Measurements from ENCODE around the gene BCL7C.

BCL7C gene

GRCh38 chr16:30902029-30902972 is 8.4 kb upstream of the BCL7C start:
- DNase-seq (ENCODE audit: low read depth): no peak
- TF ChIP-seq CTCF (IDR thresholded peaks at IDR 0.05; ENCODE audit: control insufficient read depth, insufficient read depth, low read depth, low read length, missing control alignments): peak; percentile 28
- H3K4me3 ChIP-seq (ENCODE audit: control insufficient read depth, low read depth, low read length): peak overlapping the region; percentile 37

- TF ChIP-seq CTCF (IDR thresholded peaks at IDR 0.05; ENCODE audit: control insufficient read depth, insufficient read depth, low read depth, low read length, missing control alignments): no peak
Observed at GRCh38 chr16:30901201-30902028, 7.5 kb upstream of the BCL7C start.

GRCh38 chr16:30900588-30900987 is 6.7 kb upstream of the BCL7C start:
- no peak for TF ChIP-seq CTCF (IDR thresholded peaks at IDR 0.05; ENCODE audit: control insufficient read depth, insufficient read depth, low read depth, low read length, missing control alignments)
- DNase-seq (ENCODE audit: low read depth): no peak
- no peak overlapping the region for H3K4me3 ChIP-seq (ENCODE audit: control insufficient read depth, low read depth, low read length)

More at GRCh38 chr16:30901201-30902028, 7.5 kb upstream of the BCL7C start:
- DNase-seq (ENCODE audit: low read depth): no peak
- H3K4me3 ChIP-seq (ENCODE audit: control insufficient read depth, low read depth, low read length): peak overlapping the region; percentile 31

- no peak for DNase-seq (ENCODE audit: low read depth)
- no peak overlapping the region for H3K4me3 ChIP-seq (ENCODE audit: control insufficient read depth, low read depth, low read length)
- TF ChIP-seq CTCF (IDR thresholded peaks at IDR 0.05; ENCODE audit: control insufficient read depth, insufficient read depth, low read depth, low read length, missing control alignments): no peak
Observed at GRCh38 chr16:30899794-30900193, 5.9 kb upstream of the BCL7C start.

GRCh38 chr16:30896889-30897733 is 3.2 kb upstream of the BCL7C start:
- DNase-seq (ENCODE audit: low read depth): peak; percentile 52
- H3K4me3 ChIP-seq (ENCODE audit: control insufficient read depth, low read depth, low read length): peak overlapping the region; percentile 59
- no peak for TF ChIP-seq CTCF (IDR thresholded peaks at IDR 0.05; ENCODE audit: control insufficient read depth, insufficient read depth, low read depth, low read length, missing control alignments)
